Measurements from ENCODE around the gene ASAP3.

DNA sequence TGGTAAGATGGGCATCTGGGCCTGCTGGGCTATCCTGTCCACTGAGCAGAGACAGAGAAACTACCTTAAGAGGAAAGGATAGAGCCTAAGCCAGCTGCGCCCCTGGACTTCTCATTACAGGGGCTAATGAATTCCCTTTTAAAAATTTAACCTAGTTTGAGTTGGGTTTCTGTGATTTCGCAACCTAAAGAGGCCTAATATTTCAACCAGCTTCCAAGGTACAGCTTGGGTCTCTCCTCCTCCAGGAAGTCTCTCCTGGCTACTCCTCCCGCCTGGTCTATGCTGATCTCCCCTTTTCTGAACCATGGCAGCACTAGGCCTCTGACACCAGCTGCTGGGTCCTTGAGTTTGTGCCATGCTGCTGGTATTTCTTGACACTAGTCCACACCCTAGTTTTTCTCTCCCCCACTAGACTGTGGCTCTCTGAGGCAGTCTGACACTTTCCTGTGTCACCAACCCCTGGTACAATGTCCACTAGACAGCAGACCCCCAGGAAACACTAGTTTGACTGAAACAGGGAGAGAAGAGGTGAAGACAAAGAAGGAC is 30.5 kb downstream of the ASAP3 start:
- TF ChIP-seq, protein P1, sequence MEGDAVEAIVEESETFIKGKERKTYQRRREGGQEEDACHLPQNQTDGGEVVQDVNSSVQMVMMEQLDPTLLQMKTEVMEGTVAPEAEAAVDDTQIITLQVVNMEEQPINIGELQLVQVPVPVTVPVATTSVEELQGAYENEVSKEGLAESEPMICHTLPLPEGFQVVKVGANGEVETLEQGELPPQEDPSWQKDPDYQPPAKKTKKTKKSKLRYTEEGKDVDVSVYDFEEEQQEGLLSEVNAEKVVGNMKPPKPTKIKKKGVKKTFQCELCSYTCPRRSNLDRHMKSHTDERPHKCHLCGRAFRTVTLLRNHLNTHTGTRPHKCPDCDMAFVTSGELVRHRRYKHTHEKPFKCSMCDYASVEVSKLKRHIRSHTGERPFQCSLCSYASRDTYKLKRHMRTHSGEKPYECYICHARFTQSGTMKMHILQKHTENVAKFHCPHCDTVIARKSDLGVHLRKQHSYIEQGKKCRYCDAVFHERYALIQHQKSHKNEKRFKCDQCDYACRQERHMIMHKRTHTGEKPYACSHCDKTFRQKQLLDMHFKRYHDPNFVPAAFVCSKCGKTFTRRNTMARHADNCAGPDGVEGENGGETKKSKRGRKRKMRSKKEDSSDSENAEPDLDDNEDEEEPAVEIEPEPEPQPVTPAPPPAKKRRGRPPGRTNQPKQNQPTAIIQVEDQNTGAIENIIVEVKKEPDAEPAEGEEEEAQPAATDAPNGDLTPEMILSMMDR (IDR thresholded peaks at IDR 0.05) = no peak
- TF ChIP-seq JUN (IDR thresholded peaks at IDR 0.05) (no peak), PHF8 (IDR thresholded peaks at IDR 0.05; ENCODE audit: borderline replicate concordance, low read depth) (no peak)

All from A549 (cell line).